Tibial nerve (tissue), 3 donors: ENCODE results near the gene SLC16A7.

Experiments
- POLR2A ChIP-seq, 2 donors: fragments of 450-650 bp; IDR thresholded peaks; one replicate each; pipeline ENCODE4 v1.6.1; 2017; ENCODE audit warnings: antibody characterized with exemption in 2 of 2, mild to moderate bottlenecking in 2 of 2, moderate library complexity in 2 of 2
- TF ChIP-seq, protein P1 (sequence below), 5 experiments: fragments of 200-600 bp in 3 of 5; fragments of 450-650 bp in 2 of 5; sonication (generic) in 3 of 5; IDR thresholded peaks; one replicate each; pipeline ENCODE4 v1.5.1; 2016 to 2019; ENCODE audit warnings: antibody characterized with exemption in 5 of 5, mild to moderate bottlenecking in 3 of 5, moderate library complexity in 2 of 5

DNA sequence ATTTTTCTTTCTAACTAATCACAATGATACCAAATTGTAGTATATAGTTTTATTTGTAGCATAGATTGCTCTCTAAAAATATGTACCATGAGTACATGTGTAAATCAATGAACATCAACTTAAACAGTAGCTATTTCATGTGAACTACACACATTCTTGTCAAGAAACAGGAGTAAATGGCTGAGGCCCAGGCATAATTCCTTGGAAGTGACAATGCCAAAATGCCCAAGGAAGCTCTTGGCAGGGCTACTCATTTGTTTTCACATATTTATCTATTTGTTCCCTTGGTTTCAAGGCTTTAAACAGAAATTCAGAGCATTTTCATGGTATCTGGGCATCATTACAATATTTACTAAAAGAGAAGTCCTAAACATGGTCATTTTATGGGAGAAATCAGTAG, 165.7 kb downstream of the SLC16A7 start:
- TF ChIP-seq, protein P1, sequence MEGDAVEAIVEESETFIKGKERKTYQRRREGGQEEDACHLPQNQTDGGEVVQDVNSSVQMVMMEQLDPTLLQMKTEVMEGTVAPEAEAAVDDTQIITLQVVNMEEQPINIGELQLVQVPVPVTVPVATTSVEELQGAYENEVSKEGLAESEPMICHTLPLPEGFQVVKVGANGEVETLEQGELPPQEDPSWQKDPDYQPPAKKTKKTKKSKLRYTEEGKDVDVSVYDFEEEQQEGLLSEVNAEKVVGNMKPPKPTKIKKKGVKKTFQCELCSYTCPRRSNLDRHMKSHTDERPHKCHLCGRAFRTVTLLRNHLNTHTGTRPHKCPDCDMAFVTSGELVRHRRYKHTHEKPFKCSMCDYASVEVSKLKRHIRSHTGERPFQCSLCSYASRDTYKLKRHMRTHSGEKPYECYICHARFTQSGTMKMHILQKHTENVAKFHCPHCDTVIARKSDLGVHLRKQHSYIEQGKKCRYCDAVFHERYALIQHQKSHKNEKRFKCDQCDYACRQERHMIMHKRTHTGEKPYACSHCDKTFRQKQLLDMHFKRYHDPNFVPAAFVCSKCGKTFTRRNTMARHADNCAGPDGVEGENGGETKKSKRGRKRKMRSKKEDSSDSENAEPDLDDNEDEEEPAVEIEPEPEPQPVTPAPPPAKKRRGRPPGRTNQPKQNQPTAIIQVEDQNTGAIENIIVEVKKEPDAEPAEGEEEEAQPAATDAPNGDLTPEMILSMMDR (IDR thresholded peaks at IDR 0.05): no peak
- no peak for TF ChIP-seq POLR2A (IDR thresholded peaks at IDR 0.05)
